ENCODE measurements around the gene METTL15.
"Not testable (repeated sequence)": the region's sequence is repeated elsewhere in the genome, so short reads cannot be mapped to it uniquely, and the experiment has no call there.

The METTL15 gene

GRCh38 chr11:28242596-28242995, 134.4 kb downstream of the METTL15 start:
- H3K36me3 ChIP-seq (ENCODE audit: insufficient read depth, low read length): no peaks in the 10 kb centered on the region
- H3K27me3 ChIP-seq (ENCODE audit: insufficient read depth, low read length): no peaks in the 10 kb centered on the region
- no peak overlapping the region for H2AFZ ChIP-seq (ENCODE audit: low read depth, low read length)
- no peaks in the 10 kb centered on the region for H3K9me3 ChIP-seq (ENCODE audit: low read length)
- H3K4me3 ChIP-seq (ENCODE audit: low read length): no peak overlapping the region
- H3K4me1 ChIP-seq (ENCODE audit: insufficient read depth, low read length): no peaks in the 10 kb centered on the region

GRCh38 chr11:28243061-28243460, 134.9 kb downstream of the METTL15 start:
- H3K4me1 ChIP-seq (ENCODE audit: insufficient read depth, low read length): no peaks in the 10 kb centered on the region
- H2AFZ ChIP-seq (ENCODE audit: low read depth, low read length): no peak overlapping the region
- no peaks in the 10 kb centered on the region for H3K27me3 ChIP-seq (ENCODE audit: insufficient read depth, low read length)
- no peak overlapping the region for H3K4me3 ChIP-seq (ENCODE audit: low read length)
- no peaks in the 10 kb centered on the region for H3K9me3 ChIP-seq (ENCODE audit: low read length)
- H3K36me3 ChIP-seq (ENCODE audit: insufficient read depth, low read length): no peaks in the 10 kb centered on the region

DNA sequence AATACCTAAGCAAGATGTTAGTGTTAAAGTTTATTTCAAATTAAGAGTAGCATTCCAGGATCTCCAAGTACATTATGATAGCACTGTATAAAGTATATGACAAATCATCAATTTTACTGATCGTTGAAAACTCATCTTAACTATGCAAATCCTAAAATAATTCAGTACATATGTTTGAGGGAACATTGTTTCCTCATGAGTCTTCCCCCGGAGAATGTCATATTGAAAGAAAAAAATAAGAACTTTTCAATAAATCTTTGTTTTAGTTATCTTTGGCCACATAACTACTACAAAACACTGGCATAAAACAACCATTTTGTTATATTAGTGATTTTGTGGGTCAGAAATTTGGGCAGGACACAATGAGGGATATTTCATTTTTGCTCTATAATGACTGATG, 135.4 kb downstream of the METTL15 start:
- Histone ChIP-seq H3K4me1 (ENCODE audit: insufficient read depth, low read length) (no peaks in the 10 kb centered on the region), H3K36me3 (ENCODE audit: insufficient read depth, low read length) (no peaks in the 10 kb centered on the region), H2AFZ (ENCODE audit: low read depth, low read length) (no peak overlapping the region), H3K27me3 (ENCODE audit: insufficient read depth, low read length) (no peaks in the 10 kb centered on the region), H3K4me3 (ENCODE audit: low read length) (no peak overlapping the region), H3K9me3 (ENCODE audit: low read length) (no peaks in the 10 kb centered on the region)

- Histone ChIP-seq H2AFZ (ENCODE audit: low read depth, low read length) (no peak overlapping the region), H3K4me1 (ENCODE audit: insufficient read depth, low read length) (no peaks in the 10 kb centered on the region), H3K36me3 (ENCODE audit: insufficient read depth, low read length) (no peaks in the 10 kb centered on the region), H3K9me3 (ENCODE audit: low read length) (no peaks in the 10 kb centered on the region), H3K4me3 (ENCODE audit: low read length) (no peak overlapping the region), H3K27me3 (ENCODE audit: insufficient read depth, low read length) (no peaks in the 10 kb centered on the region)
These were observed 136.9 kb downstream of the METTL15 start for GRCh38 chr11:28245131-28245530.

DNA sequence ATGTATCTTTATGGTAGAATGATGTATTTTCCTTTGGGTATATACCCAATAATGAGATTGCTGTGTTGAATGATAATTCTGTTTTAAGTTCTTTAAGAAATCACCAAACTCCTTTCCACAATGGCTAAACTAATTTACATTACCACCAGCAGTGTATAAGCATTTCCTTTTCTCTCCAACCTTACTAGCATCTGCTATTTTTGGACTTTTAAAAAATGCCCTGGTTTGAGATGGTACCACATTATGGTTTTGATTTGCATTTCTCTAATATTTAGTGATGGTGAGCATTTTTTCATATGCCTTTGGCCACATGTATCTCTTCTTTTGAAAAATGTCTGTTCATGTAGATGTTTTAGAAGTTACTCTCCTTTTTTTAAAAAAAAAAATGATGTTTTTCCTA, 142.0 kb downstream of the METTL15 start:
- Histone ChIP-seq H3K27me3 (ENCODE audit: insufficient read depth, low read length) (no peaks in the 10 kb centered on the region), H2AFZ (ENCODE audit: low read depth, low read length) (no peak overlapping the region), H3K9me3 (ENCODE audit: low read length) (no peaks in the 10 kb centered on the region), H3K4me1 (ENCODE audit: insufficient read depth, low read length) (no peaks in the 10 kb centered on the region), H3K4me3 (ENCODE audit: low read length) (no peak overlapping the region), H3K36me3 (ENCODE audit: insufficient read depth, low read length) (no peaks in the 10 kb centered on the region)

- H3K27me3 ChIP-seq (ENCODE audit: insufficient read depth, low read length): no peaks in the 10 kb centered on the region
- H3K9me3 ChIP-seq (ENCODE audit: low read length): no peaks in the 10 kb centered on the region
- no peak overlapping the region for H2AFZ ChIP-seq (ENCODE audit: low read depth, low read length)
- no peak overlapping the region for H3K4me3 ChIP-seq (ENCODE audit: low read length)
- no peaks in the 10 kb centered on the region for H3K36me3 ChIP-seq (ENCODE audit: insufficient read depth, low read length)
- H3K4me1 ChIP-seq (ENCODE audit: insufficient read depth, low read length): no peaks in the 10 kb centered on the region
These were observed 143.1 kb downstream of the METTL15 start for GRCh38 chr11:28251257-28251656.

DNA sequence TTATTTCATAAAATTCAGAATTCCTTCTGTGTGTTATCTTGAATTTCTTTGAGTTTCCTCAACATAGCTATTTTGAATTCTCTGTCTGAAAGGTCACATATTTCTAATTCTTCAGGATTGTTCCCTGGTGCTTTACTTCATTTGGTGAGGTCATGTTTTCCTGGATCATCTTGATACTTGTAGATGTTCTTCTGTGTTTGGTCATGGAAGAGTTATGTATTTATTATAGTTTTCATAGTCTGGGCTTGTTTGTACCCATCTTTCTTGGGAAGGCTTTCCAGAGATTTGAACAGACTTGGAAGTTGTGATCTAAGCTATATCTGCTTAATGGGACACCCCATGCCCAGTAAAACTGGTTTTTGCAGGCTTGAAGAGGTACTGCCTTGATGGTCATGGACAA, 149.6 kb downstream of the METTL15 start:
- Histone ChIP-seq H3K9me3 (ENCODE audit: low read length) (no peaks in the 10 kb centered on the region), H3K4me3 (ENCODE audit: low read length) (no peak overlapping the region), H3K27me3 (ENCODE audit: insufficient read depth, low read length) (no peaks in the 10 kb centered on the region), H3K4me1 (ENCODE audit: insufficient read depth, low read length) (no peaks in the 10 kb centered on the region), H3K36me3 (ENCODE audit: insufficient read depth, low read length) (no peaks in the 10 kb centered on the region), H2AFZ (ENCODE audit: low read depth, low read length) (no peak overlapping the region)

DNA sequence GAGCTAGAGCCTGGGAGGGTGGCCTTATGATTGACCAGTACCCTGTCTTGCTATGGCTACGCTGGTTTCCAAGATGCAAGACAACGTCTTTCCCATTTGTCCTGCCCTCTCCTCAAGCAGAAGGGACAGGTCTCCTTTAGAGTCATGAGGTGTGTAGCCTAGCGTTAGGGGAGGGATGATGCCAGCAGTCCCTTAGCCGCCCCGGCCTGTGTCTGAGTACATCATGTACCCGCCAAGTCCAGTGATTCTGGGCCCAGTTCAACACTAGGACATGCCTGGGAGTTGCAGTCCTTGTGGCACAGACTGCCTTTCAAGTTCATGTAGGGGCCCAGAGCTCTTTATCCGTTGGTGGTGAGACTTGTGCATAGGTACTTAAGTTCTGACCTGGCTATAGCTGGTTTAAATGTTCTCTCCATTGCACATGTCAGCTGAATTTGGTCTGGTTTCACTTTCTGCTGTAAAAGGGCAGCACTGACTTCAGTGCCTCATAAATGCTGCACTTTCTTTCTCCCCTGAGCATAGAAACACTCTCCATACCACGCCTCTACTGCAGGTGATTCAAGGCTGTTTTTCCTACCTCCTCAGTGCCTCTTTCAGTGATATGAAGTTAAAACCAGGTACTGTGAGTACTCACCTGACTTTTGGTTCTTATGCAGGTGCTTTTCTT, 151.1 kb downstream of the METTL15 start:
- no peak overlapping the region for H2AFZ ChIP-seq (ENCODE audit: low read depth, low read length)
- H3K4me1 ChIP-seq (ENCODE audit: insufficient read depth, low read length): no peaks in the 10 kb centered on the region
- H3K27me3 ChIP-seq (ENCODE audit: insufficient read depth, low read length): no peaks in the 10 kb centered on the region
- H3K36me3 ChIP-seq (ENCODE audit: insufficient read depth, low read length): no peaks in the 10 kb centered on the region
- H3K9me3 ChIP-seq (ENCODE audit: low read length): no peaks in the 10 kb centered on the region
- H3K4me3 ChIP-seq (ENCODE audit: low read length): no peak overlapping the region

DNA sequence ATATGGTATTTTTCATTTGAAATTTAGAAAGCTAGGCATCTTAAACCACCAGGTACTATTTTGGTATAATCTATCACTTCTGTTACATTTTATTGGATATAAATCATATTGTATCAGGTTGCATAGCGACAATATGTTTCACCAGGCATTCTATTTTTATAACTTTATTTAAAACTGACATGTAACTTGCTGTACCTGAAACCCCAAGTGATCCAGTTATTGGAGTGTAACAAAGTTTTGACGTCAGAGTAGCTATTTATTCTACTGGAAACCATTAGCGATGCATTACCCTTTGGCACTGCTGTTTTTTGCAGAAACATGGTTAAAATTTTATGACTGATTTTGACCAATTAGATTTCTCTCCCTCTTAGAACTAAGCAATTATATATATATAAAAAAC, 160.7 kb downstream of the METTL15 start:
- H2AFZ ChIP-seq (ENCODE audit: low read depth, low read length): no peak overlapping the region

DNA sequence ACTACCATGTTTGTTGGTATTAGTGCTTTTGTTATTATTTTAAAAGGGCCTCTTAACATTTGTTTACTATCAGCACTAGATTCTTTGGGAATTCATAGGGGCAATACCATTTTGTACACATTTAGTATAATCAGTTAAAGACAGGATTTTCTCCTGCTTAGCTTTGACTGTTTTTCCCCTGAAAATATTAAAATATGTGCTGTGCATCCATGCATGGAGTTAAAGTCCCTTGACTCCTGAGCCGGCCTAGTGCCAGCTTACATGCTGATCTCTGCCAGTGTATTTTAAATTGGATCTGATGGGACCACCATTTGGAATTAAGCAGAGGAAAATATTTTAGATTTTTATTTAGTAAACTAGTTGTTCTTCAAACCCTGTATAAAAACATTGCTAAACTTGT, 161.4 kb downstream of the METTL15 start:
- Histone ChIP-seq H3K27me3 (ENCODE audit: insufficient read depth, low read length) (no peaks in the 10 kb centered on the region), H3K4me1 (ENCODE audit: insufficient read depth, low read length) (no peaks in the 10 kb centered on the region), H3K36me3 (ENCODE audit: insufficient read depth, low read length) (no peaks in the 10 kb centered on the region), H2AFZ (ENCODE audit: low read depth, low read length) (no peak overlapping the region), H3K9me3 (ENCODE audit: low read length) (no peaks in the 10 kb centered on the region), H3K4me3 (ENCODE audit: low read length) (no peak overlapping the region)

More for the DNA sequence above, 160.7 kb downstream of the METTL15 start:
- H3K27me3 ChIP-seq (ENCODE audit: insufficient read depth, low read length): no peaks in the 10 kb centered on the region
- no peaks in the 10 kb centered on the region for H3K36me3 ChIP-seq (ENCODE audit: insufficient read depth, low read length)
- H3K4me3 ChIP-seq (ENCODE audit: low read length): no peak overlapping the region
- H3K4me1 ChIP-seq (ENCODE audit: insufficient read depth, low read length): no peaks in the 10 kb centered on the region
- H3K9me3 ChIP-seq (ENCODE audit: low read length): no peaks in the 10 kb centered on the region

- H3K36me3 ChIP-seq (ENCODE audit: insufficient read depth, low read length); H3K4me3 ChIP-seq (ENCODE audit: low read length); H3K4me1 ChIP-seq (ENCODE audit: insufficient read depth, low read length); H3K27me3 ChIP-seq (ENCODE audit: insufficient read depth, low read length); H3K9me3 ChIP-seq (ENCODE audit: low read length); H2AFZ ChIP-seq (ENCODE audit: low read depth, low read length): not testable (repeated sequence)
These were observed 164.1 kb downstream of the METTL15 start for GRCh38 chr11:28272247-28272646.

- Histone ChIP-seq H3K9me3 (ENCODE audit: low read length) (no peaks in the 10 kb centered on the region), H2AFZ (ENCODE audit: low read depth, low read length) (no peak overlapping the region), H3K4me1 (ENCODE audit: insufficient read depth, low read length) (no peaks in the 10 kb centered on the region), H3K36me3 (ENCODE audit: insufficient read depth, low read length) (no peaks in the 10 kb centered on the region), H3K27me3 (ENCODE audit: insufficient read depth, low read length) (no peaks in the 10 kb centered on the region), H3K4me3 (ENCODE audit: low read length) (no peak overlapping the region)
These were observed 166.0 kb downstream of the METTL15 start for GRCh38 chr11:28274216-28274615.

DNA sequence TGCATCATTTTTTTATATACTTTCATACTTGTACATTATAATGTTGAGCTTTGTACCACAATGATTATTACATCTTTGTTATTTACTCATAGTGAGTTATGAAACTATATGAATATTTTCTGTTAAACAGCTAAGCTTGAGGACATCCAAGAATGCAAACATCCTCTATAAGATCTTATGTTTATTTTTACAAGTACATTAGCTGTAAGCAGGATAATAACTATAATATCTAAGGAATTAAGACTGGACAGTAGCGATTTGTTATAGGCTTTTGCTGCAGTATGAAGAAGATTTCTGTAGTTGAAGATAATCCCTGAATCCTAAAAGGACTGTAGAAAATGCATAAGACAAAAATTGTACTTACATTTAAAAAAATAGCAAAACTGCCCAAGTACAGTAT, 176.0 kb downstream of the METTL15 start:
- Histone ChIP-seq H3K4me1 (ENCODE audit: insufficient read depth, low read length) (no peaks in the 10 kb centered on the region), H3K4me3 (ENCODE audit: low read length) (no peak overlapping the region), H3K36me3 (ENCODE audit: insufficient read depth, low read length) (no peaks in the 10 kb centered on the region), H2AFZ (ENCODE audit: low read depth, low read length) (no peak overlapping the region), H3K27me3 (ENCODE audit: insufficient read depth, low read length) (no peaks in the 10 kb centered on the region), H3K9me3 (ENCODE audit: low read length) (no peaks in the 10 kb centered on the region)

DNA sequence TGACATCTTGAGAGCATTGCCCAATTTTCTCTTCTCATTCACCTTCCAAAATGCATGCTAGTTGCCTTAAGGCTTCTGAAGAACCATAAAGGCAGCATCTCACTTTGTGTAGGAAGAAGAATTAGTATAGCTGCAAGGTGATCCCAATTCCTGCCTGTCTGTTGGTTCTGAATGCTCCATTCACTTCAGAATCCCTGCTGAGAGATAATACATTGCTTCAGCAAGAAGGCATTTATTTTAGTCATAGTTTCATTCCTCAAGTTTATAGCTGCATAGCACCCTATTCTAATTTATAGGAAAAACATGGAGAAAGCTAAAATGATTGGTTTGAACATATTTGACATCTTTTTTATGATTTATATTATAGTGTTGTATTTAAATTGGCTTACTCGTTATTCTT, 181.3 kb downstream of the METTL15 start:
- H3K4me1 ChIP-seq (ENCODE audit: insufficient read depth, low read length): no peaks in the 10 kb centered on the region
- H3K9me3 ChIP-seq (ENCODE audit: low read length): no peaks in the 10 kb centered on the region
- no peak overlapping the region for H2AFZ ChIP-seq (ENCODE audit: low read depth, low read length)
- no peaks in the 10 kb centered on the region for H3K27me3 ChIP-seq (ENCODE audit: insufficient read depth, low read length)
- no peak overlapping the region for H3K4me3 ChIP-seq (ENCODE audit: low read length)
- no peaks in the 10 kb centered on the region for H3K36me3 ChIP-seq (ENCODE audit: insufficient read depth, low read length)

Data from neuron (in vitro differentiated cells).